Endothelial cell of hepatic sinusoid (primary cell): ENCODE data around the gene TSSC4.

ENCODE experiments used
- in situ Hi-C: cut with HindIII; loops from 2 replicates; pipeline ENCODE4 v1.10.0; 2017; ENCODE audit warnings: low sequenced_read_pairs

The TSSC4 gene

DNA sequence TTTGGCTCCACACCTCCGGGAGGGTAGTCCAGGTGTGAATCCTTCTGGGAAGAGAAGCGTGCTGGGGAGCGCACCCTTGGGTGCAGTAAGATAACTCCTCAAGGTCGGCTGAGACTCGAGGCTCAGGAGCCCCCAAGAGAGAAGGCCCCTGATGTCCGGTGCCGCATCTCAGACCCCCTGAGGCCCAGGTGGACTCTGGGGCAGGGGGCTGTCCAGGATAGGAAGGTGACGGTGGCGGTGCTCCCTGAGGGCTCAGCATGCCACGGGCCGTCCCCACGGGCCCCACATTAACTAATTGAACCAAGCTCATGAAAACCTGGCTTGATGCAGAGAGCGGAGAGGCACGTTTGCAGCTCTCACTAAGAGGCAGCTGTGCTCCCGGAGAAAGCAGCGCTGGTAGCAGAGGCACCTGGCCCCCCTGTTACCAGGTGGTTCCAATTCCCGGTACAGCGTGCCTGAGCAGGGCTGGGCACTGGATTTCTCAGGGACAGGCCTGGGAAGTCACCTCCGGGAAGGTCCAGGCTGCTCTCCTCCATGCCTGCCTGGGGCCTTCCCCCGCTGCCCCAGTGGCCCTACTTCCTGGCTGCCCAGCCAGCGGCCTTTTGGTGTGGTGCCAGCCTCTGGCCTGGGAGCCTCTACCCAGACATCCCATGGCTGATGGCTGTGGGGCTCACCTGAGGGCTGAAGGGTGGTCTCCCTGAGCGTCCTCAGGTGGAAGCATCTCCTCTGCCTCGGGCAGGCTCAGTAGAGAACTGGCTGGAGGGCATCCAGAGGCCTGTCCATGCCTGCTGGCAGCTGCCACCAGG lies 45.4 kb downstream of the TSSC4 start:
- in situ Hi-C loops = no loop called here

DNA sequence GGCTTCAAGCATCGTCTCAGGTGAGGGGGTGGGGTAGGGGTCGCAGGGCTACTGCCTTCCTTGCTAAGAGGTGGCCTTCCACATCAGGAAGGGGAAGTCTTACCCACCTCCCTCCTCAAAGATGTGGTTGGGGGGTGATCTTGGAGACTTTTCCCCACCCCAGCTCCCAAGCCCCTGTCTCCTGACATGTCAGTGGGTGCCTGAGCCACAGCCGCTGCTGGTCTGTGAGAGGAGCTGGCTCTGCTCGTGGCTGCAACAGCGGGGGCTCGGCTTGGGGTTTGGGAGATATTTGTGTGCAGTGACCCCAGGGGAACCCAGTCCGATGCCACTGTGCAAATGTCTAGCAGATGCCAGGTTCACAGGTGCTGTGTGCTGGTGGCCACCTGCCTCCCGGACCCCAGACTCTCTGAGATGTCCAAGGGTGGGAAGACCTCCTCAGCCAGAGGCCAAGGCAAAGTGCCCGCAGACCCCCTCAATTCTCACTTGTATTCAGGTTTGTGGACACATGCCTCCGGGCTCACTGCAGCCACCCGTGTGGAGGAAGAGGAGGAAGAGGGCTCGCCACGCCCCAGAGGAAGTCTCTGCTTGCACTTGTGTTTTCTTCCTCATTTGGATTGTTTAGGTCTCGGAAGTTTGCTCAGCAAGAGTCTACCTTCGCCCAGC lies 46.2 kb downstream of the TSSC4 start:
- in situ Hi-C loops = no loop called here

DNA sequence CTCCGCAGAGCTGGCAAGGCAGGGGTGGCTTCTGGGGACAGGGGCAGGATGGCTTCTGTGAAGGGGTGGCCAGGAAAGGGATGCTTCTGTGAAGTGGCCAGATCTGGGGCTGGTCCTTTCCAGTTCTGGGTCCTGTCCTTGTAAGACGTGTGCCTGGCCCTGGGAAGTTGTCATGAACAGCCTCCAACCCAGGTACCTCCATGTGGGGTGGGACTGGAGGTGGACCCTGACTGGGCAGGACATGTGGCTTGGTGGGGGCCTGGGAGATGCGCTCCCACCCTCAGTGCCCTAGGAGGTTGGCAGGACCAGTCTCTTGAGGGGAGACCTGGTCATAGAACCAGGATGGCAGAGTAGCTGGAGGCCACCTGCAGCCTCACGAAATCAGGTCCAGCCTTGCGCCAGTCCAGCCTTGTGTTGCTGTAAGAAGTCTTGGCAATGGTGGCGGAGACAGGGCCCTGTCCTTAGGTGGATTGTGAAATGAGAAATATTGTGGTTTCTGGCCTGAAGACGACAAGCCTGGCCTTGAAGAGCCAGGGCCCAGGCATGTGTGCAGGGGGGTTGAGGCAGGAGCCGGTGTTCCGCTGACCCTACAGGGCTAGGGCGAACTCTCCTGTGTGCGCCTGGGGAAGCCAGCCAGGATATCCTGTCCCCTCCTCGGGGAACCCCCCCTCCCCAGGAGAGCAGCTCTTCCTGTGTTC lies 46.9 kb downstream of the TSSC4 start:
- in situ Hi-C loops = no loop called here

DNA sequence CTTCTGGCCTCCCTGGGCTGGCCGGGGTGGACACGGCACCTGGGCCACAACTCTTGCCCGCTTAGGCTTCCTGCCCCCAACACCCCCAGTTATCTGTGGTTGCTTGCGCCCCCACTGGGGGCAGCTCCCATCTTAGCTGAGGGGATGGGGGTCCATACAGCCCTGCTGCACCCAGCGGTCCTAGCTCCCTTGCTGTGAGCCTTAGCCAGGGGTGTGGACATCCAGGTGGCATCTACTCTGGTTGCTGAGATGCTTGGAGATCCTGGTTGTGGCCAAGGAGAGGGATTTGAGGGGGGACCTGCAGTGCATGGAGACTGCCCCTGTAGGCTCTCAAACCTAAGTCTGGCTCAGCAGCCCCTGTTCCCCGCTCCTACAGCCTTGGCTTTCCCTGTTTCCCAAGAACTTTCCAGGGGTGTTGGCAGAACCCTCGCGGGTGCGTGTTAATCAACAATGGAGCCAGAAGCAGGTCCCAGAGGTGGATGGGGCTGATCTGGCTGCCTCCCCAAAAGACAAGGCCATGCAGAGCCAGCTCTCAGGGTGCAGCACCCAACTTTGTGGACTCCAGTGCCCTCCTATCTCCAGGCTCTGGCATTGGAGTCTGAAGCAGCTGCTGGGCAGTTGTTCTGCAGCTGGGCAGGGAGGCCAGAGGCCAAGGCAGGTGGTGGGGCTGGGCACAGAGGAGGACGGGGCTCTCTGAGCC lies 47.6 kb downstream of the TSSC4 start:
- in situ Hi-C loops = no loop called here

DNA sequence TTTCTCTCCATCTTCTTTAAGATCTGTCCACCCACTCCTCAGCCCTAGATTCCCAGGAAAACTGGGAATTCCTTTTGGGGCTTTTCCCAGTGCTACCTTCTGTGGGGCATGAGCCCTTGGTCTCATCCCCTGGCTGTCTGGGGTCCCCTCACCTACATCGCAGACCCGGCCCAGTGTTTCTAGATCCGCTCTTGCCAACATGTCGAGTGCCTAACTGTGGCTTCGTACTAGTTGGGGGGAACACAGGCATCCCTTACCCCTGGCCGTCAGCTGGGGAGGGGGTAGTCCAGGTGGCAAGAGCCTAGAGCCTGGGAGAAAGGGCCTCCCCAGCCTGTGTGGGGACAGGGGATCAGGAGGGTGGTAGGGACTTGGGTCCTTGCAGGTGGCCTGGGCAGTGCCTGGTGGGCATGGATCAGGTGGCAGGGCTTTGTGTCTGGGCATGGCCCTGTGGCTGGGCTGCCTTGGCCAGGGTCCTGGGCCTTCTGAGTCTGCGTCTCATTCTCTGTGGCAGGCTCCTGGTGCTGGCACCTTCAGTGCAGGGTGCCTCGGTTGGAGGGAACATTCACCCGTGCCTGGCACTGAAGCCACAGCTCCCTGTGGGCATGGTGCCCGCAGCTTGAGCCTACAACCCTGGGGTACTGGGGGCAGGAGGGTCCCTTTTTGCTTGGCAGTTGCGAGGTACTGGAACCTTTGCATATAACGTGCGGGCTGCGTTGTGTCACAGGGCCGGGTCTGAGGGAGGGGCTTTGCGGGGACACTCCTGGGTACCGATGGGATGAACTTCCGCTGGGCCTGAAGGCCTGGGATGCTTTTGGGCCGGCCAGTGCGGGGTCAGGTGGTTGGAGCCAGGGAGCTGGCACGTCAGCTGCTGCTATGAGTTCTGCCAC lies 48.4 kb downstream of the TSSC4 start:
- in situ Hi-C loops = no loop called here

DNA sequence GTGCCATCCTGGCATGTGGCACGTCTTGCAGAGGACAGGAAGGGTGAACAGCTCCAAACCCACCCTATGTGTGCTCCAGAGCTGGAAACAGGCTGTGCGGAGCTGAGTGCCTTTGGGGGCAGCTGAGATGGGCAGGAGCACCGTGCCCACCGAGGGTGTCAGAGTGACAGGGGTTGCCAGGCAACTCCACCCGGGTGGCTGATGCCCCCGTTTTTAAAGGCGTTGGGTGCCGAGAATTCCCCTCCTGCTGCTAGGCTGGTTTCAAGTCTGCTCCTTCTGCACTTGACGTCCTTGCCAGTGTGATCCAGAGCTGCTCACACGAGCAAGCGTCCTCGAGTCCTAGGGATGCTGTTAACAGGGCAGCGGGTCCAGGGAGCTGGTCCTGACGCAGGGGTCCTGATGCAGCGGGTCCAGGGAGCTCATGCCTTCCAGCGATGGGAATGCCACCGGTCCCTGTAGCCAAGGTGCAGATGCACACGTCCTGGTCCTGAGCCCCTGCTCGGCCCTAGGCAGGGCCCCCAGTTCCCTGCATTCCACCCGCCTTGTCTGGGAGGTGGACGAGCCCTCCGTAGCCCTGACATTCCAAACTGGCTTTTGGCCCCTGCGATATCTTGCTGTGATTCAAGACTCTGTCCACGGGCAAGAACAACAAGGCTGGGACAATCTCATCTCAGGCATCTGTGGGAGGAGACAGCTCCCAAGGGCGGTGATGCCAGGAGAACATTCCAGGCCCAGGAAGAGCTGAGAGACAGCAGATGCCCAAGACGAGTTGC lies 49.2 kb downstream of the TSSC4 start:
- in situ Hi-C loops = no loop called here

DNA sequence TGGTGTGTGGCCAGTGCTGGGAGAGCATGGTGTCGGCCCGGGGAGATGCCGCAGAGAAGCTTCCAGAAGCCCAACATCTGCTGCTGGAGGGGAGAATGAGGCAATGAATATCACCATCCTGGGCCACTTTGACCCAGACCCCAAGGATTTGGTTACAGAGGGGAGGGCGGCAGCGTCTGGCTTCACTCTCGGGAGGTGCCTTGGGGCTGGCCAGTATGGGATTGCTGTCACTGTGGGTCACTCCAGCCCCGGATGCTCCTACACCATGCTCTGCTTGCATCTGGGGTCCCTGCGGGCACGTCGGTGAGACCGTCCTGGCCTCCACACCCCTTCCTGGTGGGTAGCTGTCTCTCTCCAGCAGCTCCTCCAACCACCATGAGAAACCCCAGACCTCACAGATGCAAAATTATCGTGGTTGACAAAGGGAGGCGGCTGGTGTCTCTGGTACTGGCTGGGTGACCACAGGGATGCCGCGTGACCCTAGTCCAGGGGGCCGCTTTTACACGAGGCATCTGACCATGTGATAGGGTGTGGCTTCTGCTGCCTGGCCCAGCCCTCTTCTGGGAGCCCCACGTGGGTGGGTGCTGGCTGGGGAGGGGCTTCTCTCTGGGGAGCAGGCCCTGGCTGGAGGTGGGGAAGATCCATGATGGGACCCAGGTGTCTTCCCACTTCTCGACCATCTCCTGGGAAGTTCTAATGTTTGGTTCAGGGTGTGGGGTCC lies 49.9 kb downstream of the TSSC4 start:
- in situ Hi-C loops = no loop called here

DNA sequence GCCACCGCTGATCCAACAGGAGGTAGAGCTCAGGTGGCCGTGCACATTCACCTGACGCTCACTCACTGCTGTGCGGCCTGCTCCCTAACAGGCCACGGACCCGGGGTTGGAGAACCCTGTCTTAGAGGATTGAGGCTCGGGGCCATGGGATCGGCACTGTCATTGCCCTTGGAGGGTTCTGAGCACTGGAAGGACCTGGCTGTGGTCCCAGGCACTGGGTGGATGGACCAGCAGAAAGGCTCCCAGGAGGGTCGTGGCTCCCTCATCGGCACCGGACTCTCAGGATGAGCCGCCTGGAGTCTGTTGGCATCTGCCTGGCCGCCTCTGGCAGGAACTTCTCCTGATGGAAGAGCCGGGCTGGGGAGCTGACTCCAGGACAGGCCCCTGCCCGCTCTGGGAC lies 50.8 kb downstream of the TSSC4 start:
- in situ Hi-C loops = no loop called here

DNA sequence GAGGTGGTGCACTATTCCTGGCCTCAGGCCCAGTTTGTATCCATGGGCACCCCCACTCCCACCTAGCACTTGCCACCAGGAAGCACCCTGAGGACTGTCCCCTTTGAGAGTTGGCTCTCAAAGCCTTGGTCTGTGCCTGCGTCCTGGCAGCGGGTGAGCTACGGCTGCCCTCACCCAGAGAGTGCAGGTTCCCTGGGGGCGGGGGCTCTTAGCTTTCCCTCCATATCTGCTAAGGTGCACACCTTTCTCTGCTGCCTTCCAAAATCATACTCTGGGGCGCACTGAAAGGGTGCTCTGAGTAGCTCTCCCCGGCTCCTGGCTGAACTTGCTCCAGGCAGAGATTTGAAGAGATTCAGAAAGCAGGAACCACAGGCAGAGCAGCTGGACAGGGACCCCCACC lies 51.4 kb downstream of the TSSC4 start:
- in situ Hi-C loops = no loop called here

DNA sequence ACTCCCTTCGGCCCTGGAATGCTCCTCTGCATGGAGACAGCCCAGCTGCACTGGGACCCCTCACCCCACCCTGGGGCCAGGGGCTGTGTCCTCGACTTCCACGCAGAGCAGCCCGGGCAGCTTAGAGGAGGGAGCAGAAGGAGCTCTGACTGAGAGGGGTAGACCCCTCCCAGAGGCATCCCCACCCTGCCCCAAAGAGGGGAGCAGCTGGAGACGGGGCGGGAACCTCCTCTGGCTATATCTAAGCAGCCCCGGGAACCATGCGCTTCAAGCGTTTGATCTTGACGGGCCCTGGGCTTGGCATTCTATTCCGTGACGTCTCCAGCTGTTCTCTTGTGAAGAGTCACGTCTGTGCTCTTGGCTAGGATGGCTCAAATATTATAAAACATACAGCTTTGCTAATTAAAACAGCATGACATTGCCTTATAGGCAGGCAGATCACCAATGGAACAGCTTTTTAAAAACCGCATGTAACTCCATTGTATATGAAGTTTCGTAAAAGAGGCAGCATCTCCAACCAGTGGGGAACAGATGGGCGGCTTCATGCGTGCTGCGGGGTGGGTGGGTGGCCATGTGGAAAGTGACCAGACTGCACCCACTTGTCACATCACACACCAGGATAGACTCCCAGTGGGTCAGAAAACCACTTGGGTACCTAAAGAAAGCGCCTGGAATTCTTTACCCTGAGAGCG lies 51.9 kb downstream of the TSSC4 start:
- in situ Hi-C loops = no loop called here

DNA sequence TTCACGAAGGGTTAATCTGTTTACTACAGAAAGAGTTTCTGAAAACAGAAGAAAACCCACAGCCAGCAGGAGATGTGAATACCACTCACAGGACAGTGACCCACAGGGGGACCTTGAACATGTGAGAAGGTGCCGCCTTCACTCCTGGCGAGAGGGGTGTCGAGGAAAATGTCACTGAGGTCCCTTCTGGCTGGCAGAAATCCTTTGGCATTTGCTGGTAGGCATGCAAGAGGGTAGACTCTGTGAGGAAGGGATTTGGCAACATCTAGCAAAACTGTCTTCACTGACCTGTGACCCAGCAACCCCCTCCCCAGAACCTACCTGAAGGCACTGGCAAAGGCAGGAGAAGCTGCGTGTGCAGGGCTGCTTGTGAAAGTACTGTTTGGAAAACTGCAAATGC lies 52.9 kb downstream of the TSSC4 start:
- in situ Hi-C loops = no loop called here
